Heart left ventricle (tissue), 16 donors: Measurements from ENCODE around the gene MAPT. TPM values are rescaled to one million over a fixed set of nuclear protein-coding genes. Genes with fewer than 3 reads are reported as not detected.

Experiments
- ATAC-seq, 4 donors: fragments of 200-7000 bp; cut with Tn5 transposase; one replicate each; pipeline ENCODE4 v1.9.1; 2020 to 2022; ENCODE audit warnings: moderate library complexity in 4 of 4, mild to moderate bottlenecking in 3 of 4, moderate number of reproducible peaks in 1 of 4
- DNase-seq, 5 donors: peaks; one replicate each; pipeline ENCODE4 v3.0.0-alpha.2; 2020
- H3K27ac ChIP-seq, 12 donors: fragments of 200-600 bp; sonication (generic) in 4 of 12; one replicate each; pipeline versions ENCODE4 v1.5.0 to v1.8.0; 2016 to 2022; ENCODE audit warnings: mild to moderate bottlenecking in 2 of 12
- H3K27me3 ChIP-seq, 9 donors: fragments of 200-600 bp; sonication (generic) in 2 of 9; one replicate each; pipeline versions ENCODE4 v1.5.1 to v1.8.0; 2016 to 2022; ENCODE audit warnings: mild to moderate bottlenecking in 3 of 9
- H3K36me3 ChIP-seq, 9 donors: fragments of 200-600 bp; sonication (generic) in 2 of 9; one replicate each; pipeline versions ENCODE4 v1.5.0 to v1.8.0; 2018 to 2022; ENCODE audit warnings: mild to moderate bottlenecking in 2 of 9
- H3K4me1 ChIP-seq, 12 donors: fragments of 200-600 bp; sonication (generic) in 4 of 12; one replicate each; pipeline versions ENCODE4 v1.5.0 to v1.8.0; 2016 to 2022; ENCODE audit warnings: mild to moderate bottlenecking in 3 of 12
- H3K4me3 ChIP-seq, 12 donors: fragments of 200-600 bp; sonication (generic) in 4 of 12; one replicate each; pipeline versions ENCODE4 v1.5.0 to v1.8.0; 2017 to 2022; ENCODE audit warnings: mild to moderate bottlenecking in 9 of 12, moderate library complexity in 4 of 12
- H3K9me3 ChIP-seq, 12 donors: fragments of 200-600 bp; sonication (generic) in 4 of 12; one replicate each; pipeline versions ENCODE4 v1.5.0 to v1.8.0; 2016 to 2022; ENCODE audit warnings: mild to moderate bottlenecking in 1 of 12
- CTCF ChIP-seq, 12 donors: fragments of 200-600 bp; sonication (generic) in 4 of 12; IDR thresholded peaks; one replicate each; pipeline versions ENCODE4 v1.5.0 to v1.8.0; 2018 to 2022; ENCODE audit warnings: antibody characterized with exemption in 12 of 12, mild to moderate bottlenecking in 5 of 12
- POLR2A ChIP-seq, 2 donors: fragments of 450-650 bp; IDR thresholded peaks; one replicate each; pipeline ENCODE4 v1.6.1; 2017; ENCODE audit warnings: antibody characterized with exemption in 2 of 2, mild to moderate bottlenecking in 2 of 2, moderate library complexity in 2 of 2
- WGBS, 4 donors: extraction: QIAGEN DNeasy Blood & Tissue Kit in 2 of 4; methylation state at CpG; one replicate each; pipeline versions ENCODE4 v1.1.5 to v1.1.7; 2013 to 2018; 5-methylcytosine and 5-hydroxymethylcytosine counted together
- intact Hi-C, 10 donors: fragments of 100-400 bp; cut with DNase I; formaldehyde crosslinking; loops; one replicate each; pipeline versions ENCODE4 v1.11.1 to v1.14.2; 2022
- polyA plus RNA-seq, 2 donors: library from polyadenylated mRNA; stranded (reverse); fragments of 200-250 nt; gene quantifications; one replicate each; pipeline ENCODE4 v1.2.3, GENCODE V29; 2013
- total RNA-seq, 9 donors: library from RNA; depleted of rRNA in 2 of 9; stranded (reverse); fragments of >200 nt in 2 of 9; fragmentation: NEBNext Ultra II Directional in 3 of 9; extraction: Animal tissue kit (Norgen Biotek cat#: 25700) in 3 of 9; gene quantifications; one replicate each; pipeline versions ENCODE4 v1.1.0 to v1.2.4, GENCODE V29; 2016 to 2023
- donor health status: ischemic (EF 13 %, LVEDD 7.1; RV severe dilation, severe dysfunction).
- donor health status: healthy with polysubstance abuse.
- donor health status: DM: no; HTN: yes; CAD: no.
- donor health status: DM: no; HTN: no; CAD: no.
- donor health status: ischemic (EF 25% LVEDD 6.9; RV normal size, moderate dysfunction).
- donor health status: ischemic (EF 25% LVEDD 5.7; RV mildly dilated, moderate dysfunction).
- donor health status: healthy.
- donor health status: DM: yes; HTN: yes; CAD: no.
- donor health status: ischemic (EF 35%, LVEDD 5.7; RV mildly dilated, moderate dysfunction).
- donor health status: nonischemic (EF 11% LVEDD 7.7; RV severe dilation, severe dysfunction).
- donor health status: DM: yes; HTN: yes; CAD: no.
- donor health status: PGD.
- donor health status: ischemic (EF 29% LVEDD 5.4; RV normal size, mild dysfunction).
- donor health status: nonischemic (EF 23%, LVEDD 6.1; RV moderate dilation, normal function).

The MAPT gene
- total and polyA plus RNA-seq, 11 donors: 2.9 to 70.4 (median 29.3) TPM

- intact Hi-C loops: loop anchor here in 2 of 10 donors (5.0 to 10.0 kb wide), 2 partner anchors 46 to 49 kb away; partner anchors contain the start of gene MAPT (in 2 of the 2)
- TF ChIP-seq POLR2A (IDR thresholded peaks at IDR 0.05) (no peak), CTCF (IDR thresholded peaks at IDR 0.05) (no peak)
- Histone ChIP-seq H3K9me3 (no peaks in the 10 kb centered on the region), H3K4me3 (no peak overlapping the region), H3K27me3 (no peaks in the 10 kb centered on the region), H3K27ac (peak overlapping the region in 9 of 12 donors; percentile 12 to 79 (median 43)), H3K4me1 (peaks cover 0 to 27% (median 15%) of the 10 kb centered on the region in 12 donors), H3K36me3 (no peaks in the 10 kb centered on the region)
- ATAC-seq (peak in 3 of 4 donors; percentile 9 to 52 (median 28)), DNase-seq (peak in 2 of 5 donors; percentile 38 to 53)
- WGBS, 4 donors: 16 to 55% (median 29%) methylated on average over 3 of the region's 3 CpGs
Measured at GRCh38 chr17:45940826-45941225, 46.5 kb downstream of the MAPT start.

- DNase-seq (no peak), ATAC-seq (no peak)
- Histone ChIP-seq H3K9me3 (no peaks in the 10 kb centered on the region), H3K4me3 (no peak overlapping the region), H3K36me3 (no peaks in the 10 kb centered on the region), H3K27me3 (no peaks in the 10 kb centered on the region), H3K27ac (peak overlapping the region in 9 of 12 donors; percentile 12 to 79 (median 58)), H3K4me1 (peaks cover 0 to 27% (median 15%) of the 10 kb centered on the region in 12 donors)
- WGBS, 4 donors: 34 to 66% (median 47%) methylated on average over 2 of the region's 2 CpGs
- TF ChIP-seq POLR2A (IDR thresholded peaks at IDR 0.05) (no peak), CTCF (IDR thresholded peaks at IDR 0.05) (no peak)
- intact Hi-C loops: loop anchor here in 2 of 10 donors (5.0 to 10.0 kb wide), 2 partner anchors 47 to 49 kb away; partner anchors contain the start of gene MAPT (in 2 of the 2)
Measured at GRCh38 chr17:45941395-45941794, 47.0 kb downstream of the MAPT start.

- H3K27ac ChIP-seq: peak overlapping the region in 11 of 12 donors; percentile 32 to 79 (median 69)
- H3K36me3 ChIP-seq: no peaks in the 10 kb centered on the region
- DNase-seq (peak; percentile 83 to 93 (median 85)), ATAC-seq (peak; percentile 95 to 99 (median 96))
- no peaks in the 10 kb centered on the region for H3K27me3 ChIP-seq
- intact Hi-C loops: loop anchor here in 4 of 10 donors (2.0 to 10.0 kb wide), 3 partner anchors 47 to 50 kb away; partner anchors contain the start of gene MAPT (in 4 of the 4)
- no peak overlapping the region for H3K4me3 ChIP-seq
- peaks cover 0 to 27% (median 15%) of the 10 kb centered on the region in 12 donors for H3K4me1 ChIP-seq
- TF ChIP-seq CTCF (IDR thresholded peaks at IDR 0.05) (no peak), POLR2A (IDR thresholded peaks at IDR 0.05) (no peak)
- 31 to 40% (median 32%) methylated on average over 11 of the region's 11 CpGs for WGBS, 4 donors
- no peaks in the 10 kb centered on the region for H3K9me3 ChIP-seq
Measured at GRCh38 chr17:45942284-45942683, 47.9 kb downstream of the MAPT start.

GRCh38 chr17:45946841-45947256 lies 52.5 kb downstream of the MAPT start:
- no peaks in the 10 kb centered on the region for H3K9me3 ChIP-seq
- WGBS, 4 donors: 53 to 71% (median 60%) methylated on average over 4 of the region's 4 CpGs
- intact Hi-C loops: loop anchor here in 1 of 10 donors (10.0 kb wide), 1 partner anchor 52 kb away; the partner anchor contains the start of gene MAPT
- DNase-seq (no peak), ATAC-seq (peak in 1 of 4 donors; percentile 16)
- no peak overlapping the region for H3K27ac ChIP-seq
- no peaks in the 10 kb centered on the region for H3K36me3 ChIP-seq
- TF ChIP-seq CTCF (IDR thresholded peaks at IDR 0.05) (no peak), POLR2A (IDR thresholded peaks at IDR 0.05) (no peak)
- no peak overlapping the region for H3K4me3 ChIP-seq
- H3K27me3 ChIP-seq: peaks cover 0 to 14% (median 0%) of the 10 kb centered on the region in 9 donors
- peaks cover 0 to 25% (median 15%) of the 10 kb centered on the region in 12 donors for H3K4me1 ChIP-seq
